NB4 (cell line): ENCODE data around the gene PEG3.

Experiments
- CTCF ChIP-seq: IDR thresholded peaks from one replicate; pipeline ENCODE4 v1.5.1; 2012; ENCODE audit warnings: low read depth, low read length
- POLR2A ChIP-seq: IDR thresholded peaks from 2 replicates; pipeline ENCODE4 v1.6.1; 2011; ENCODE audit warnings: mild to moderate bottlenecking; ENCODE audit not compliant: insufficient read length; ENCODE audit errors: extremely low read depth
- TF ChIP-seq, protein P1 (sequence below): IDR thresholded peaks from 2 replicates; pipeline ENCODE4 v1.6.1; 2011; ENCODE audit warnings: low read depth, low read length

- TF ChIP-seq CTCF (no peak), POLR2A (no peak)
- TF ChIP-seq, protein P1, sequence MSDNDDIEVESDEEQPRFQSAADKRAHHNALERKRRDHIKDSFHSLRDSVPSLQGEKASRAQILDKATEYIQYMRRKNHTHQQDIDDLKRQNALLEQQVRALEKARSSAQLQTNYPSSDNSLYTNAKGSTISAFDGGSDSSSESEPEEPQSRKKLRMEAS: no peak
Measured at GRCh38 chr19:56810260-56810659, 30.3 kb downstream of the PEG3 start.
